Lung (tissue), 12 donors: Measurements from ENCODE around the gene FDXACB1. TPM values are rescaled to one million over a fixed set of nuclear protein-coding genes. Genes with fewer than 3 reads are reported as not detected.
A peak's percentile ranks its signal among the peaks of the same experiment; 100 is the strongest.

Source experiments
- ATAC-seq: fragments of 200-7000 bp; cut with Tn5 transposase; one replicate; pipeline ENCODE4 v1.9.1; 2020; ENCODE audit warnings: moderate number of reproducible peaks; ENCODE audit not compliant: insufficient read depth, low FRiP score
- DNase-seq, 3 donors: peaks; one replicate each; pipeline ENCODE4 v3.0.0-alpha.2; 2013 to 2017
- H3K27ac ChIP-seq, 2 donors: one replicate each; pipeline ENCODE4 v1.5.1; 2013; ENCODE audit warnings: mild to moderate bottlenecking in 2 of 2, moderate library complexity in 2 of 2, control low read depth in 1 of 2, inconsistent platforms in 1 of 2, low read depth in 1 of 2, low read length in 1 of 2
- H3K27me3 ChIP-seq, 3 donors: one replicate each; pipeline ENCODE4 v1.5.1; 2013; ENCODE audit warnings: low read length in 2 of 3; ENCODE audit not compliant: control insufficient read depth in 3 of 3, insufficient read depth in 3 of 3
- H3K36me3 ChIP-seq, 4 donors: one replicate each; pipeline ENCODE4 v1.5.1; 2013; ENCODE audit warnings: low read length in 4 of 4, mild to moderate bottlenecking in 1 of 4, moderate library complexity in 1 of 4; ENCODE audit not compliant: control insufficient read depth in 4 of 4, insufficient read depth in 4 of 4
- H3K4me1 ChIP-seq, 5 donors: one replicate each; pipeline ENCODE4 v1.5.1; 2013; ENCODE audit warnings: low read length in 5 of 5, mild to moderate bottlenecking in 2 of 5, moderate library complexity in 1 of 5; ENCODE audit not compliant: control insufficient read depth in 5 of 5, insufficient read depth in 5 of 5
- H3K4me3 ChIP-seq: one replicate; pipeline ENCODE4 v1.5.1; 2013; ENCODE audit warnings: mild to moderate bottlenecking, control low read depth, moderate library complexity
- H3K9ac ChIP-seq, 2 donors: one replicate each; pipeline ENCODE4 v1.5.1; 2013; ENCODE audit warnings: low read length in 2 of 2, control low read depth in 1 of 2; ENCODE audit not compliant: insufficient read depth in 1 of 2
- H3K9me3 ChIP-seq, 4 donors: one replicate each; pipeline ENCODE4 v1.5.1; 2013; ENCODE audit warnings: low read length in 3 of 4, mild to moderate bottlenecking in 1 of 4, moderate library complexity in 1 of 4; ENCODE audit not compliant: control insufficient read depth in 4 of 4, insufficient read depth in 3 of 4
- WGBS, 2 donors: extraction: QIAGEN DNeasy Blood & Tissue Kit; methylation state at CpG; one replicate each; pipeline ENCODE4 v1.1.7; 2013; 5-methylcytosine and 5-hydroxymethylcytosine counted together
- polyA plus RNA-seq, 2 donors: library from polyadenylated mRNA; stranded (reverse); fragments of 200-250 nt; gene quantifications; one replicate each; pipeline ENCODE4 v1.2.1, GENCODE V29; 2013
- total RNA-seq, 2 donors: library from RNA; depleted of rRNA in 1 of 2; stranded (reverse); fragments of >200 nt in 1 of 2; gene quantifications; one replicate each; pipeline ENCODE4 v1.2.1, GENCODE V29; 2014 to 2021
- TF ChIP-seq, protein P1 (sequence below): IDR thresholded peaks from 2 replicates; pipeline ENCODE4 v1.5.1; 2012; ENCODE audit warnings: mild to moderate bottlenecking; ENCODE audit errors: control extremely low read depth, extremely low read depth
- donor health status: control.
- donor health status: control.
- donor health status: Bipolar disorder and iron deficiency.
- donor health status: healthy.
- donor health status: DM: yes; HTN: yes; CAD: no.

Gene FDXACB1
- total and polyA plus RNA-seq, 4 donors: 2.2 to 2.7 (median 2.4) TPM

DNA sequence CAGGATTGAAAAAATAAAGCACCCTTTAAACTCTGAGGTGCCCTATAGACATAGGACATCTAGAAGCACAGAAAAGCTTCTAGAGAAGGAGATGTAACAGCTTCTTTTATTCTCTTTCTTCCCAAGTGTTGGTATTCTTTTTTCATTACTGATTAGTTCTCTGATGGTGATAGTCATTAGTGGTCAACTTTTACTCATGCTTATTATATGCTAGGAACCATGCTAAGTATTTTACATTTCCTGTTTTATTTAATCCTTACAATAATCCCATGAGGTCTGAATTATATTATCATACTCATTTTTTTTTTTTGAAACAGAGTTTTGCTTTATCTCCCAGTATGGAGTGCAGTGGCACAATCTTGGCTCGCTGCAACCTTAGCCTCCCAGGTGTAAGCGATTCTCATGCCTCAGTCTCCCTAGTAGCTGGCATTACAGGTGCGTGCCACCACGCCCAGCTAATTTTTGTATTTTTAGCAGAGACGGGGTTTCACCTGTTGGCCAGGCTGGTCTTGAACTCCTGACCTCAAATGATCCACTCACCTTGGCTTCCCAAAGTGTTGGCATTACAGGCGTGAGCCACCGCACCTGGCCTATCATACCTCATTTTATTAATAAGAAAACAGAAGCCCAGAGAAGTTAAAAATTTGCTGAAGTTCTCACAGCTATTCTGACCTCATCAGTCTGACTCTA is 42.7 kb upstream of the FDXACB1 start:
- no peaks in the 10 kb centered on the region for H3K27me3 ChIP-seq
- peaks cover 5 to 32% (median 14%) of the 10 kb centered on the region in 5 donors for H3K4me1 ChIP-seq
- no peaks in the 10 kb centered on the region for H3K36me3 ChIP-seq
- WGBS, 2 donors: 92 to 95% methylated on average over 7 of the region's 7 CpGs
- H3K4me3 ChIP-seq: no peak overlapping the region
- no peak overlapping the region for H3K9ac ChIP-seq
- DNase-seq (no peak), ATAC-seq (no peak)
- H3K9me3 ChIP-seq: no peaks in the 10 kb centered on the region
- H3K27ac ChIP-seq: no peak overlapping the region
- TF ChIP-seq, protein P1, sequence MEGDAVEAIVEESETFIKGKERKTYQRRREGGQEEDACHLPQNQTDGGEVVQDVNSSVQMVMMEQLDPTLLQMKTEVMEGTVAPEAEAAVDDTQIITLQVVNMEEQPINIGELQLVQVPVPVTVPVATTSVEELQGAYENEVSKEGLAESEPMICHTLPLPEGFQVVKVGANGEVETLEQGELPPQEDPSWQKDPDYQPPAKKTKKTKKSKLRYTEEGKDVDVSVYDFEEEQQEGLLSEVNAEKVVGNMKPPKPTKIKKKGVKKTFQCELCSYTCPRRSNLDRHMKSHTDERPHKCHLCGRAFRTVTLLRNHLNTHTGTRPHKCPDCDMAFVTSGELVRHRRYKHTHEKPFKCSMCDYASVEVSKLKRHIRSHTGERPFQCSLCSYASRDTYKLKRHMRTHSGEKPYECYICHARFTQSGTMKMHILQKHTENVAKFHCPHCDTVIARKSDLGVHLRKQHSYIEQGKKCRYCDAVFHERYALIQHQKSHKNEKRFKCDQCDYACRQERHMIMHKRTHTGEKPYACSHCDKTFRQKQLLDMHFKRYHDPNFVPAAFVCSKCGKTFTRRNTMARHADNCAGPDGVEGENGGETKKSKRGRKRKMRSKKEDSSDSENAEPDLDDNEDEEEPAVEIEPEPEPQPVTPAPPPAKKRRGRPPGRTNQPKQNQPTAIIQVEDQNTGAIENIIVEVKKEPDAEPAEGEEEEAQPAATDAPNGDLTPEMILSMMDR: no peak

DNA sequence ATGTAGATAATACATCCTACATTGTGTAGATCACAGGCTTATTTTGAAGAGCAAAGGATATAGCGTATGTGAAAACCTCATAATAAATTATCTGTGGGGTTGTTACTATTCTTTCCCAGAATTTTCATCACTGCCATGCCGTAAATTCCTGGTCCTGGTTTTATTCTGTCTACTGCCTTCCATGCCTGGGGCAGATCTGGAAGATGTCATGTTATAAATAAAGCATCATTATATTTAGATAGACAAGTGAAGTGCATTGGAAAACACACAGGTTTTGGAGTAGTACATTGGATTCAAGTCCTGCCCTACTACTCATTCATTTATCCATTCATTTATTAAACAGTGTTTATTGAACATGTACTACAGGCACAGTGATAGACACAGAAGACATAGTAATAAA is 41.9 kb upstream of the FDXACB1 start:
- no peak for ATAC-seq
- H3K27me3 ChIP-seq: no peaks in the 10 kb centered on the region
- WGBS, 2 donors: 72 to 96% methylated on average over 2 of the region's 2 CpGs
- H3K4me1 ChIP-seq: peaks cover 5 to 27% (median 8%) of the 10 kb centered on the region in 5 donors
- H3K9ac ChIP-seq: no peak overlapping the region
- no peaks in the 10 kb centered on the region for H3K36me3 ChIP-seq
- no peak overlapping the region for H3K4me3 ChIP-seq
- no peak overlapping the region for H3K27ac ChIP-seq
- no peak for DNase-seq
- H3K9me3 ChIP-seq: no peaks in the 10 kb centered on the region
- TF ChIP-seq, protein P1: no peak

DNA sequence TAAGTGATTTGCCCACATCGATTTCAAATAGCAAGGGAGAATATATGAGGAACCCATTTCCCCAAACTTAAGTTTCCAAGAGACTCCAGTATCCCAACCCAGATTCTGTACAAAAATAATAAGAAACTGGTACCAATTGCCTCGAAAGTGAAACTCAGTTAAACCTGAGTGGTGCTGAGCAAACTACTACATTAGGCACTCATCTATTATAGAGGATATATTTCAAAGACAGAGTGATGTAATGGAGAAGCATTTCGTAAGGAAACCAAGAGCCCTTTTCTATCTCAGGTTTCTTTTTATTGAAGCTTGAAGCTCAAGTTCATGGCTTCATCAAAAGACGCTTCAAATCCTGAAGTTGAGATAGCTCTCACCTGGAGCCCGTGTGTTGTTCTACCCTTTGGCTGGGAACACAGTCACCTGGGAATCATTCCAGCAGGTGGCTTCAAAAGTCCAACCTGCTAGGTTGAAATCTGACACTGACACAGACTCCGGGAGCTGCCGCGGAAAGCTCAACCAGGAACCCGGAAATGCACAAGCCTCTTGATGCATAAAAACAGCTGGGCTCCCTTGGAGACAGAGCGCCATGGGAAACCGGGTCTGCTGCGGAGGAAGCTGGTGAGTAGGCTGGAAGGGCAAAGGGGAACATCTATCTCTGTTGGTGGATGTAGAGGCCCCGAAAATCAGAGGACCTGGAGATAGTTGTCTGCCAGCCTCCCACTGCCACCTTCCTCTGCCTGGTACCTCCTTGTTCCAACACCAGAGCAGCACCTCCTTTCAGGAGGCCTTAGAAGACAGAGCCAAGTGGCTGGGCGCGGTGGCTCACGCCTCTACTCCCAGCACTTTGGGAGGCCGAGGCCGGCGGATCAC is 39.7 kb upstream of the FDXACB1 start, which contains the start of gene C11orf52:
Gene C11orf52 (plus strand): TSS at position 524 of the 867 bp plus-strand sequence. CDS start 60 bp downstream, at position 584.
- peak within 1 kb of the TSS; percentile 21 to 78 for H3K27ac ChIP-seq
- DNase-seq: peak; percentile 79 to 89 (median 79)
- H3K4me1 ChIP-seq: peaks cover 4 to 26% (median 7%) of the 10 kb centered on the region in 5 donors
- no peaks in the 10 kb centered on the region for H3K27me3 ChIP-seq
- H3K9ac ChIP-seq: peak within 1 kb of the TSS in 1 of 2 donors; percentile 59
- H3K36me3 ChIP-seq: no peaks in the 10 kb centered on the region
- no peaks in the 10 kb centered on the region for H3K9me3 ChIP-seq
- TF ChIP-seq, protein P1: no peak
- ATAC-seq: peak; percentile 65
- H3K4me3 ChIP-seq: peak within 1 kb of the TSS; percentile 24
- 51 to 66% methylated on average over 19 of the region's 19 CpGs for WGBS, 2 donors
